HCT116 (cell line): ENCODE measurements around the gene APH1B. TPM values are rescaled to one million over a fixed set of nuclear protein-coding genes. Genes with fewer than 3 reads are reported as not detected.

Source experiments
- EGR1 ChIP-seq: IDR thresholded peaks from 2 replicates; pipeline ENCODE4 v1.6.1; 2012; ENCODE audit warnings: low read depth
- JUND ChIP-seq: IDR thresholded peaks from 2 replicates; pipeline ENCODE4 v1.6.1; 2012
- POLR2A ChIP-seq: IDR thresholded peaks from 2 replicates; pipeline ENCODE4 v1.7.0; 2011; ENCODE audit warnings: borderline replicate concordance; ENCODE audit not compliant: insufficient read depth, insufficient read length; ENCODE audit errors: extremely low read depth
- POLR2AphosphoS5 ChIP-seq: IDR thresholded peaks from 2 replicates; pipeline ENCODE4 v1.6.1; 2011; ENCODE audit warnings: mild to moderate bottlenecking, low read depth, low read length, moderate library complexity
- RAD21 ChIP-seq: IDR thresholded peaks from 2 replicates; pipeline ENCODE4 v1.6.1; 2012; ENCODE audit warnings: low read depth, mild to moderate bottlenecking
- SP1 ChIP-seq: IDR thresholded peaks from 2 replicates; pipeline ENCODE4 v1.6.1; 2012; ENCODE audit warnings: low read depth
- YY1 ChIP-seq: IDR thresholded peaks from 2 replicates; pipeline ENCODE4 v1.6.1; 2011; ENCODE audit warnings: low read length, low read depth, moderate library complexity, mild to moderate bottlenecking; ENCODE audit not compliant: insufficient replicate concordance; ENCODE audit errors: extremely low read depth
- ZNF274 ChIP-seq: fragments of 200-500 bp; sonication (Bioruptor generic); IDR thresholded peaks from 2 replicates; pipeline ENCODE4 v1.6.1; 2014; ENCODE audit warnings: mild to moderate bottlenecking, low read depth, low read length, inconsistent platforms
- total RNA-seq: library from RNA; stranded (reverse); gene quantifications from one replicate; pipeline ENCODE4 v1.2.1, GENCODE V29; 2021; ENCODE audit not compliant: unreplicated experiment
- TF ChIP-seq, protein P1 (sequence below): IDR thresholded peaks from 2 replicates; pipeline ENCODE4 v1.6.1; 2012; ENCODE audit warnings: low read depth
- TF ChIP-seq, protein P2 (sequence below): IDR thresholded peaks from 2 replicates; pipeline ENCODE4 v1.6.1; 2011; ENCODE audit warnings: mild to moderate bottlenecking, low read length, moderate library complexity; ENCODE audit not compliant: insufficient replicate concordance; ENCODE audit errors: extremely low read depth
- TF ChIP-seq, protein P3 (sequence below): IDR thresholded peaks from 2 replicates; pipeline ENCODE4 v1.6.1; 2012

The APH1B gene
- total RNA-seq, 1 experiment from 2014 or later: 8.5 TPM

DNA sequence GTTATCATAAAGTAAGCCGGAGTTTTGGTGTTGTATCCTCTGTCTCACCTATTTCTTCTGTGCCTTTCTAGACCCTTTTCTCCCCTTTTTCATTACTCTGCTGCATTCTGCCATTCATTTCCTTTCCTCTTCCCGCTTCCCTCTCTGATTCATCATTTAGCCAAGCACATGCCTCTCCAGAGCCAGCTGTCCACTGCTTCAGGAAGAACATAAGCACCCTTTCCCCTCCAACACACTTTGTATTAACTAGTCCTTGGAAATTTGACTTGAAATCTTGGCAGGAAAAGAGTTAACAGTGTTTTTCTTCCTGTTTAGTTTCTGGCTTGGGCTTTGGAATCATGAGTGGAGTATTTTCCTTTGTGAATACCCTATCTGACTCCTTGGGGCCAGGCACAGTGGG, 9.7 kb downstream of the APH1B start (continued):
- TF ChIP-seq, protein P1, sequence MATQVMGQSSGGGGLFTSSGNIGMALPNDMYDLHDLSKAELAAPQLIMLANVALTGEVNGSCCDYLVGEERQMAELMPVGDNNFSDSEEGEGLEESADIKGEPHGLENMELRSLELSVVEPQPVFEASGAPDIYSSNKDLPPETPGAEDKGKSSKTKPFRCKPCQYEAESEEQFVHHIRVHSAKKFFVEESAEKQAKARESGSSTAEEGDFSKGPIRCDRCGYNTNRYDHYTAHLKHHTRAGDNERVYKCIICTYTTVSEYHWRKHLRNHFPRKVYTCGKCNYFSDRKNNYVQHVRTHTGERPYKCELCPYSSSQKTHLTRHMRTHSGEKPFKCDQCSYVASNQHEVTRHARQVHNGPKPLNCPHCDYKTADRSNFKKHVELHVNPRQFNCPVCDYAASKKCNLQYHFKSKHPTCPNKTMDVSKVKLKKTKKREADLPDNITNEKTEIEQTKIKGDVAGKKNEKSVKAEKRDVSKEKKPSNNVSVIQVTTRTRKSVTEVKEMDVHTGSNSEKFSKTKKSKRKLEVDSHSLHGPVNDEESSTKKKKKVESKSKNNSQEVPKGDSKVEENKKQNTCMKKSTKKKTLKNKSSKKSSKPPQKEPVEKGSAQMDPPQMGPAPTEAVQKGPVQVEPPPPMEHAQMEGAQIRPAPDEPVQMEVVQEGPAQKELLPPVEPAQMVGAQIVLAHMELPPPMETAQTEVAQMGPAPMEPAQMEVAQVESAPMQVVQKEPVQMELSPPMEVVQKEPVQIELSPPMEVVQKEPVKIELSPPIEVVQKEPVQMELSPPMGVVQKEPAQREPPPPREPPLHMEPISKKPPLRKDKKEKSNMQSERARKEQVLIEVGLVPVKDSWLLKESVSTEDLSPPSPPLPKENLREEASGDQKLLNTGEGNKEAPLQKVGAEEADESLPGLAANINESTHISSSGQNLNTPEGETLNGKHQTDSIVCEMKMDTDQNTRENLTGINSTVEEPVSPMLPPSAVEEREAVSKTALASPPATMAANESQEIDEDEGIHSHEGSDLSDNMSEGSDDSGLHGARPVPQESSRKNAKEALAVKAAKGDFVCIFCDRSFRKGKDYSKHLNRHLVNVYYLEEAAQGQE: no peak
- no peak for TF ChIP-seq JUND
- no peak for TF ChIP-seq POLR2A
- TF ChIP-seq, protein P2, sequence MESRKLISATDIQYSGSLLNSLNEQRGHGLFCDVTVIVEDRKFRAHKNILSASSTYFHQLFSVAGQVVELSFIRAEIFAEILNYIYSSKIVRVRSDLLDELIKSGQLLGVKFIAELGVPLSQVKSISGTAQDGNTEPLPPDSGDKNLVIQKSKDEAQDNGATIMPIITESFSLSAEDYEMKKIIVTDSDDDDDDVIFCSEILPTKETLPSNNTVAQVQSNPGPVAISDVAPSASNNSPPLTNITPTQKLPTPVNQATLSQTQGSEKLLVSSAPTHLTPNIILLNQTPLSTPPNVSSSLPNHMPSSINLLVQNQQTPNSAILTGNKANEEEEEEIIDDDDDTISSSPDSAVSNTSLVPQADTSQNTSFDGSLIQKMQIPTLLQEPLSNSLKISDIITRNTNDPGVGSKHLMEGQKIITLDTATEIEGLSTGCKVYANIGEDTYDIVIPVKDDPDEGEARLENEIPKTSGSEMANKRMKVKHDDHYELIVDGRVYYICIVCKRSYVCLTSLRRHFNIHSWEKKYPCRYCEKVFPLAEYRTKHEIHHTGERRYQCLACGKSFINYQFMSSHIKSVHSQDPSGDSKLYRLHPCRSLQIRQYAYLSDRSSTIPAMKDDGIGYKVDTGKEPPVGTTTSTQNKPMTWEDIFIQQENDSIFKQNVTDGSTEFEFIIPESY: no peak
- TF ChIP-seq SP1: no peak
- no peak for TF ChIP-seq YY1
- TF ChIP-seq EGR1: no peak
- TF ChIP-seq POLR2AphosphoS5: no peak
- TF ChIP-seq ZNF274: no peak
- TF ChIP-seq, protein P3, sequence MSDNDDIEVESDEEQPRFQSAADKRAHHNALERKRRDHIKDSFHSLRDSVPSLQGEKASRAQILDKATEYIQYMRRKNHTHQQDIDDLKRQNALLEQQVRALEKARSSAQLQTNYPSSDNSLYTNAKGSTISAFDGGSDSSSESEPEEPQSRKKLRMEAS: no peak
- no peak for TF ChIP-seq RAD21
